ENCODE measurements around the gene ZNF354B.

ZNF354B gene

GRCh38 chr5:178820001-178820400, 39.8 kb upstream of the ZNF354B start:
- Histone ChIP-seq H3K4me1 (ENCODE audit: insufficient read depth, low read length) (no peaks in the 10 kb centered on the region), H3K9ac (ENCODE audit: low read depth, low read length) (no peak overlapping the region), H3K36me3 (ENCODE audit: insufficient read depth, low read length) (no peaks in the 10 kb centered on the region), H3K9me3 (ENCODE audit: insufficient read depth, low read length, severe bottlenecking) (no peaks in the 10 kb centered on the region), H3K4me3 (ENCODE audit: low read depth in 1 of 2, low read length in 2 of 2) (no peak overlapping the region), H3K27me3 (ENCODE audit: insufficient read depth, low read length, poor library complexity) (no peaks in the 10 kb centered on the region), H3K4me2 (ENCODE audit: insufficient read depth, low read length) (no peak overlapping the region), H3K27ac (ENCODE audit: low read length) (no peak overlapping the region), H3K79me2 (ENCODE audit: insufficient read depth, low read length) (no peaks in the 10 kb centered on the region), H2AFZ (ENCODE audit: low read depth, low read length) (no peak overlapping the region), H4K20me1 (ENCODE audit: insufficient read depth, low read length) (no peaks in the 10 kb centered on the region)
- TF ChIP-seq EZH2 (IDR thresholded peaks at IDR 0.05; ENCODE audit: borderline replicate concordance, low read depth, low read length, severe bottlenecking) (no peak), CTCF (IDR thresholded peaks at IDR 0.05; ENCODE audit: borderline replicate concordance, extremely low read depth, low read length, poor library complexity, severe bottlenecking) (no peak)
- no peak for ATAC-seq (ENCODE audit: insufficient read depth, low read depth)
- DNase-seq: no peak

- no peaks in the 10 kb centered on the region for H3K4me1 ChIP-seq (ENCODE audit: insufficient read depth, low read length)
- H3K4me2 ChIP-seq (ENCODE audit: insufficient read depth, low read length): no peak overlapping the region
- no peaks in the 10 kb centered on the region; the same call in 1 of the 2 replicates for H4K20me1 ChIP-seq (ENCODE audit: insufficient read depth, low read length)
- H3K9ac ChIP-seq (ENCODE audit: low read depth, low read length): no peak overlapping the region
- H3K27ac ChIP-seq (ENCODE audit: low read length): no peak overlapping the region
- H3K36me3 ChIP-seq (ENCODE audit: insufficient read depth, low read length): no peaks in the 10 kb centered on the region
- H3K4me3 ChIP-seq (ENCODE audit: low read depth in 1 of 2, low read length in 2 of 2): no peak overlapping the region
- TF ChIP-seq EZH2 (IDR thresholded peaks at IDR 0.05; ENCODE audit: borderline replicate concordance, low read depth, low read length, severe bottlenecking) (no peak), CTCF (IDR thresholded peaks at IDR 0.05; ENCODE audit: borderline replicate concordance, extremely low read depth, low read length, poor library complexity, severe bottlenecking) (no peak)
- no peak overlapping the region for H2AFZ ChIP-seq (ENCODE audit: low read depth, low read length)
- DNase-seq: no peak
- no peaks in the 10 kb centered on the region for H3K9me3 ChIP-seq (ENCODE audit: insufficient read depth, low read length, severe bottlenecking)
- H3K27me3 ChIP-seq (ENCODE audit: insufficient read depth, low read length, poor library complexity): no peaks in the 10 kb centered on the region
- H3K79me2 ChIP-seq (ENCODE audit: insufficient read depth, low read length): no peaks in the 10 kb centered on the region
- ATAC-seq (ENCODE audit: insufficient read depth, low read depth): no peak
Measured at GRCh38 chr5:178825444-178825843, 34.3 kb upstream of the ZNF354B start.

- H3K36me3 ChIP-seq (ENCODE audit: insufficient read depth, low read length): no peaks in the 10 kb centered on the region
- no peak for DNase-seq
- H3K9ac ChIP-seq (ENCODE audit: low read depth, low read length): no peak overlapping the region
- no peak overlapping the region for H3K4me2 ChIP-seq (ENCODE audit: insufficient read depth, low read length)
- TF ChIP-seq EZH2 (IDR thresholded peaks at IDR 0.05; ENCODE audit: borderline replicate concordance, low read depth, low read length, severe bottlenecking) (no peak), CTCF (IDR thresholded peaks at IDR 0.05; ENCODE audit: borderline replicate concordance, extremely low read depth, low read length, poor library complexity, severe bottlenecking) (no peak)
- no peaks in the 10 kb centered on the region; the same call in 1 of the 2 replicates for H4K20me1 ChIP-seq (ENCODE audit: insufficient read depth, low read length)
- ATAC-seq (ENCODE audit: insufficient read depth, low read depth): no peak
- H3K27ac ChIP-seq (ENCODE audit: low read length): no peak overlapping the region
- H2AFZ ChIP-seq (ENCODE audit: low read depth, low read length): no peak overlapping the region
- H3K4me1 ChIP-seq (ENCODE audit: insufficient read depth, low read length): no peaks in the 10 kb centered on the region
- H3K4me3 ChIP-seq (ENCODE audit: low read depth in 1 of 2, low read length in 2 of 2): no peak overlapping the region
- no peaks in the 10 kb centered on the region for H3K79me2 ChIP-seq (ENCODE audit: insufficient read depth, low read length)
- H3K9me3 ChIP-seq (ENCODE audit: insufficient read depth, low read length, severe bottlenecking): no peaks in the 10 kb centered on the region
- H3K27me3 ChIP-seq (ENCODE audit: insufficient read depth, low read length, poor library complexity): no peaks in the 10 kb centered on the region
Measured at GRCh38 chr5:178826216-178826615, 33.5 kb upstream of the ZNF354B start.

- H3K27me3 ChIP-seq (ENCODE audit: insufficient read depth, low read length, poor library complexity): no peaks in the 10 kb centered on the region
- no peaks in the 10 kb centered on the region; the same call in 1 of the 2 replicates for H4K20me1 ChIP-seq (ENCODE audit: insufficient read depth, low read length)
- no peaks in the 10 kb centered on the region for H3K4me1 ChIP-seq (ENCODE audit: insufficient read depth, low read length)
- H2AFZ ChIP-seq (ENCODE audit: low read depth, low read length): no peak overlapping the region
- TF ChIP-seq CTCF (IDR thresholded peaks at IDR 0.05; ENCODE audit: borderline replicate concordance, extremely low read depth, low read length, poor library complexity, severe bottlenecking): no peak
- no peak for TF ChIP-seq EZH2 (IDR thresholded peaks at IDR 0.05; ENCODE audit: borderline replicate concordance, low read depth, low read length, severe bottlenecking)
- H3K36me3 ChIP-seq (ENCODE audit: insufficient read depth, low read length): no peaks in the 10 kb centered on the region
- no peak overlapping the region for H3K27ac ChIP-seq (ENCODE audit: low read length)
- H3K4me3 ChIP-seq (ENCODE audit: low read depth in 1 of 2, low read length in 2 of 2): no peak overlapping the region
- H3K9ac ChIP-seq (ENCODE audit: low read depth, low read length): no peak overlapping the region
- DNase-seq: no peak
- no peaks in the 10 kb centered on the region for H3K9me3 ChIP-seq (ENCODE audit: insufficient read depth, low read length, severe bottlenecking)
- H3K4me2 ChIP-seq (ENCODE audit: insufficient read depth, low read length): no peak overlapping the region
- H3K79me2 ChIP-seq (ENCODE audit: insufficient read depth, low read length): no peaks in the 10 kb centered on the region
- no peak for ATAC-seq (ENCODE audit: insufficient read depth, low read depth)
Measured at GRCh38 chr5:178827636-178828035, 32.1 kb upstream of the ZNF354B start.

Data from DND-41 (cell line).